Activated T-helper 17 cell treated with anti-CD3 and anti-CD28 coated beads, Interleukin-2, amount 50 U/mL, for 72 hours (primary cell): ENCODE results near the gene PITPNM3. TPM values are rescaled to one million over a fixed set of nuclear protein-coding genes. Genes with fewer than 3 reads are reported as not detected.

Experiments used
- ATAC-seq: fragments of 150-1000 bp; cut with Tn5 transposase; replicated peaks from 2 replicates; pipeline ENCODE4 v1.10.0; 2021; ENCODE audit warnings: mild to moderate bottlenecking, moderate library complexity
- H3K27ac Mint-ChIP-seq: one replicate; pipeline ENCODE4 v1.8.0; 2022; ENCODE audit warnings: mixed read lengths
- H3K27me3 Mint-ChIP-seq: one replicate; pipeline ENCODE4 v1.8.0; 2022; ENCODE audit warnings: mixed read lengths
- H3K36me3 Mint-ChIP-seq: one replicate; pipeline ENCODE4 v1.8.0; 2022; ENCODE audit warnings: low read depth, mild to moderate bottlenecking, mixed read lengths
- H3K4me1 Mint-ChIP-seq: one replicate; pipeline ENCODE4 v1.8.0; 2022; ENCODE audit warnings: mixed read lengths
- H3K4me3 Mint-ChIP-seq: one replicate; pipeline ENCODE4 v1.8.0; 2022; ENCODE audit warnings: mild to moderate bottlenecking, mixed read lengths
- H3K9me3 Mint-ChIP-seq: one replicate; pipeline ENCODE4 v1.8.0; 2022; ENCODE audit warnings: mixed read lengths
- total RNA-seq, 2 donors: library from RNA; stranded (reverse); gene quantifications; one replicate each; pipeline ENCODE4 v1.2.3, GENCODE V29; 2022

Gene PITPNM3
- total RNA-seq, 2 donors from 2014 or later: 0.73 to 1.4 TPM

DNA sequence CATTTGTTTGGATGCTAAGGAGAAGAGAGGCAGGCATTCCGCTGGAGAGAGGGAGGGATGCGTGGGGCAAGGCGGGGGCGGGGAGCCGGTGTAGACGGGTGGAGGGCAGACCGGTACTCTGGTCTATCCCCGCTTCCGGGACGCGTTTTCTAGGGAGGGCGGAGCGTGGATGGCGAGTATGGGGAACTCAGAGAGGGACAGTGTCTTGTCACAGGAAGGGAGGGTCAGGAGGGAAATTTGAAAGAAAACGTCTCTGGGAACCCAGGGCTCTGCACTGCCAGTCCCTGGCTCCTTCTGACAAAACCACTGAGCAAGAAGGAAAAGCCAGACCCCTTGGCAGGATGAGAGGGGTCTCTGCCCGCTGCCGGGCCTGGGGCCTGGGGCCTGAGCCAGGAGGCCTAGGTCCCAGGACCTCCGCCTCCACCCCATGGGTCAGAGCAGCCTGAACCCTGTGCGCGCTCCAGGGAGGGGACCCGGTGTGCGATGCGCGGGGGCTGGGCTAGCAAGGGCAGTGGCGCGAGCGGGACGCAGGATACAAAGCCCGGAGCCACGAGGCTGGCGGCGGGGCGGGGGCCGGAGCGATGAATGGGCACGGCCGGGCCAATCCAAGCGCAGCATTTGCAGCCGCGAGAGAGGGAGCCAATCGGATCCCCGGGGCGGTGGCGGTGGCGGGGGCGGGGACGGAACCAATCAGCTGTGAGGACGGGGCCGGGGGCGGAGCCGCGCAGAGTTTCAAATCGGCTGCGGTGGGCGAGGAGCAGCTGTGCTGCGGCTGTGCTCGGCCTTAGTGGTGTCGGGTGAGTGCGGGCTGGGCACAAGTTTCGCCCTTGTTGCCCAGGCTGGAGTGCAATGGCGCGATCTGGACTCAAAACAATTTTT, 112.4 kb downstream of the PITPNM3 start, which contains the start of gene PIMREG:
PIMREG (plus strand) TSS at position 764 of the 879 bp plus-strand sequence. CDS start 656 bp downstream, outside the sequence.
- H3K27ac Mint-ChIP-seq: peak within 1 kb of the TSS; percentile 82
- H3K36me3 Mint-ChIP-seq: no peaks in the 10 kb centered on the region
- ATAC-seq: peak; percentile 98
- peaks cover 9% of the 10 kb centered on the region for H3K27me3 Mint-ChIP-seq
- H3K9me3 Mint-ChIP-seq: no peaks in the 10 kb centered on the region
- H3K4me1 Mint-ChIP-seq: peaks cover 14% of the 10 kb centered on the region
- H3K4me3 Mint-ChIP-seq: peak within 1 kb of the TSS; percentile 89

DNA sequence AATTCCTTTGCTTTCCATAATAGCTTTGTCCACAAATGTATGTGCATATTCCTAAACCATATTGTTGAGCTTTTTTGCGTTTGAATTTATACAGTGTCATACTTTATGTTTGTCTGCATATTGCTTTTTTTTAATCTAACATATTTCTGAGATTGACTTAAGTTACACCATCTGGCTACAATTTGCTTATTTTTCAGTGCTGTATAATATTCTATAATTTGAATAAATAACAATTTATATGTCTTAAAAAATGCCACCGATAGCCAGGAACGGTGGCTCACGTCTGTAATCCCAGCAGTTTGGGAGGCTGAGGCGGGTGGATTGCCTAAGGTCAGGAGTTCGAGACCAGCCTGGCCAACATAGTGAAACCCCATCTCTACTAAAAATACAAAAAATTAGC, 113.6 kb downstream of the PITPNM3 start:
- ATAC-seq: no peak
- Mint-ChIP-seq H3K27ac (no peak overlapping the region), H3K9me3 (no peaks in the 10 kb centered on the region), H3K36me3 (no peaks in the 10 kb centered on the region), H3K4me3 (peak overlapping the region; percentile 89), H3K27me3 (peaks cover 10% of the 10 kb centered on the region), H3K4me1 (peaks cover 14% of the 10 kb centered on the region)

DNA sequence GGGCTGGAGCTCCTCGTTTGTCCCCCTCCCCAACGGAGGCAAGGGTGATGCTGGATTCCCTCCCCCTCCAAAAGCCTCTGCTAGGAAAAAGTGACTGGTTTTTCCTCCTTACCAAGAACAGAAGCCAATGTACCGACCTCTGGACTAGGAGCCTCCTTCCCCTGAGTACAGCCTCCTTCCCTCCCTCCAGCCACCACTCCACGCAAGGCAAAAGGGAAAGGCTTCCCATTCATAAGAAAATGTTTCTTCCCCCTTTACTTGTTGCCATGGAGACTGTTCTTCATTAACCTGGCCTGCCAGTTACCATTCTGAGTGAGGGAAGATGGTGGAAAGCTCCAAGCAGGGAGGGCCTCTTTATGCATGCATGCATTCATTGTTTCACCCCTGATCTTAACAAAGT, 116.4 kb downstream of the PITPNM3 start:
- no peaks in the 10 kb centered on the region for H3K36me3 Mint-ChIP-seq
- peaks cover 14% of the 10 kb centered on the region for H3K4me1 Mint-ChIP-seq
- no peak overlapping the region for H3K4me3 Mint-ChIP-seq
- peaks cover 25% of the 10 kb centered on the region for H3K27me3 Mint-ChIP-seq
- no peaks in the 10 kb centered on the region for H3K9me3 Mint-ChIP-seq
- ATAC-seq: no peak
- no peak overlapping the region for H3K27ac Mint-ChIP-seq

DNA sequence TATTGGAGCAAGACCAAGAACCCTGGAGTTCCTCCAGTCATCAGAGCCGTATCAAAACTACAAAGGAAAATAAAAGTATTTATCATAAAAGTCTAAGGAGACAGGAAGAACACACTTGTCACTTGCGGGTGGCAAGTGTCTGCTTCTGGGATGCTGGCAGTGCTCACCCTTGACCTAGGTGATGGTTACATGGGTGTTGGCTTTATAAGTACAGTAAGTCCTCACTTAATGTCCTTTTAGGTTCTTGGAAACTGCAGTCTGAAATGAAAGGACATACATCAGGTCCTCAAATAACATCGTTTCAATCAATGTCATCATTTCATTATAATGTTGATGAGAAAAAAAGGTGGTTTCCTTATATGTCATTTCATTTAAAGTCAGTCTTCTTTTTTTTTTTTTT, 118.4 kb downstream of the PITPNM3 start:
- H3K9me3 Mint-ChIP-seq: no peaks in the 10 kb centered on the region
- H3K4me3 Mint-ChIP-seq: no peak overlapping the region
- peaks cover 25% of the 10 kb centered on the region for H3K27me3 Mint-ChIP-seq
- no peak for ATAC-seq
- no peaks in the 10 kb centered on the region for H3K4me1 Mint-ChIP-seq
- no peaks in the 10 kb centered on the region for H3K36me3 Mint-ChIP-seq
- H3K27ac Mint-ChIP-seq: no peak overlapping the region

DNA sequence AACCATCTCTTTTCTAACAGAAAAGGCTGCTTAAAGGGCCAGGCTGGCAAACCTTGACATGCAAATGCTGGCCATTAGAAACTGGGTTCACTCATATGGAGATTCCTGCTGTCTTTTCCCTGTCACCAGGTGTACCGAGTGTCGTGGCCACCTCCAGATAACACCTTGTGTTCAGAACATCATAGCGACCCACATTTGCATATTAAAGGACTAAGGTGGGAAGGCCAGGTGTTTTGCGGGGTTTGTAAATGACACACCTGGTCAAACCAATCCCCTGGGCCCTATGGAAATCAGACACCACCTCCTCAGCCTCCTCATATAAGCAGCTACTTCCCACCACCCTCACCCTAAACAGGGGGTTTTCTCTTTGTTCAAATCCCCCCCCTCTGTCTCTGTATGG, 118.9 kb downstream of the PITPNM3 start:
- peaks cover 25% of the 10 kb centered on the region for H3K27me3 Mint-ChIP-seq
- H3K36me3 Mint-ChIP-seq: no peaks in the 10 kb centered on the region
- H3K4me1 Mint-ChIP-seq: no peaks in the 10 kb centered on the region
- no peak overlapping the region for H3K4me3 Mint-ChIP-seq
- no peak overlapping the region for H3K27ac Mint-ChIP-seq
- ATAC-seq: no peak
- H3K9me3 Mint-ChIP-seq: no peaks in the 10 kb centered on the region

DNA sequence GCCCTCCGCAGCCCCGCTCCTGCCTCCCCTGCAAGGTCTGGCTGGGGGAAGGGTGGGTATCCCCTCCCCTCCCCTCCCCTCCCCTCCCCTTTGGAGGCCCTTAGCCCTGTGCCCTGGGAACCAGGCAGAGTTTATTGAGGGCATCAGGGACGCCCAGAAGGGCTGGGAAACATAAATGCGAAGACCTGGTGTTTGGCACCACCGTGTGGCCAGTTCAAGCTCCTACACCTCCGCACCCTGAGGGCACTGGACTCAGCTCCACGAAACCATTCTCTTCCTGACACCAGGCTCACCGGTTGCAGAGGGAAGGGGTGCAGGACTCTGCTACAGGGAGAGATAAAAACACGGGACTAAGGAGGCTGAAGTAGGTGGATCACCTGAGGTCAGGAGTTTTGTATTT, 120.4 kb downstream of the PITPNM3 start:
- Mint-ChIP-seq H3K36me3 (no peaks in the 10 kb centered on the region), H3K9me3 (peaks cover 6% of the 10 kb centered on the region), H3K4me1 (no peaks in the 10 kb centered on the region), H3K27ac (no peak overlapping the region), H3K4me3 (no peak overlapping the region), H3K27me3 (peaks cover 25% of the 10 kb centered on the region)
- ATAC-seq: peak; percentile 82

DNA sequence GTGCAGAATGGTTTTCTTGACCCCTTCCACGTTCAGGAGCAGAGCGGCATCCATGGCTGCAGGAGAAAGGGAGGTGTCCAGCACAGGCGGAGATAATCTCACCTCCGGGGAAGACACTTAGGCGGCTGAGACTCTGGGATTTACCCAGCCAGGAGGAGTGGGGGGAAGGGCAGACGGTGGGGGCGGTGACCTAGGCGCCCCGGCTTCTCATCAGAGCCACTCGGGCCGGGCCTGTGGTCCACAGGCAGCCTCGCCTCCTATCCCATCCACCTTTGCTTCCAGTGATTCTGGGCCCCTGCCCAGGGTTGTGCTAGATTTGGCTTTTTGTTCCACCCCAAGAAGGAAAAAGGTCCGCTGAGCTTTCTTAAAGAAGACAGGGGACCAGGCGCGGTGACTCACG, 121.3 kb downstream of the PITPNM3 start, which contains the start of gene AIPL1:
AIPL1 (minus strand) TSS at position 71 of the 400 bp plus-strand sequence; CDS start at position 54, 17 bp downstream.
- Mint-ChIP-seq H3K4me3 (no peak within 1 kb of the TSS), H3K36me3 (no peaks in the 10 kb centered on the region), H3K9me3 (peaks cover 6% of the 10 kb centered on the region), H3K27me3 (peaks cover 25% of the 10 kb centered on the region), H3K4me1 (no peaks in the 10 kb centered on the region), H3K27ac (no peak within 1 kb of the TSS)
- no peak for ATAC-seq

DNA sequence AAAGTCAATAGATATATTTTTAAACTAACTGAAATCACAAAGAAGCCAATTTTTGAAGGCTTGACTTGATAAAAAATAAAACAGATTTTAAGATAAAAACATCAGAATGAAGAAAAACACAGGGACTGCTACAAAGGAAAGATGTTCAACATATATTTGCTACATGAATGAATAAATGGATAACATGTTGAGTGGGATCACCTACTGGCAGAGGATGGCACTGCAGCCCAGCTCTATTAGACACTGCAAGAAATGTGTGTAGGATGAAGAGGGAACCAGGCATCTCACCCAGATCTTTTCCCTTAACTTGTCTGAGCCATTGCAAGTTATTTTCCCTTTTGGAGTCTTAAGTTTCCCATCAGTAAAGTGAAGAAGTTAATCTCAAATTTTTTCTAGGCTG, 125.6 kb downstream of the PITPNM3 start:
- Mint-ChIP-seq H3K27me3 (peaks cover 7% of the 10 kb centered on the region), H3K36me3 (no peaks in the 10 kb centered on the region), H3K4me3 (no peak overlapping the region), H3K27ac (no peak overlapping the region), H3K4me1 (peaks cover 9% of the 10 kb centered on the region), H3K9me3 (peaks cover 11% of the 10 kb centered on the region)
- no peak for ATAC-seq

DNA sequence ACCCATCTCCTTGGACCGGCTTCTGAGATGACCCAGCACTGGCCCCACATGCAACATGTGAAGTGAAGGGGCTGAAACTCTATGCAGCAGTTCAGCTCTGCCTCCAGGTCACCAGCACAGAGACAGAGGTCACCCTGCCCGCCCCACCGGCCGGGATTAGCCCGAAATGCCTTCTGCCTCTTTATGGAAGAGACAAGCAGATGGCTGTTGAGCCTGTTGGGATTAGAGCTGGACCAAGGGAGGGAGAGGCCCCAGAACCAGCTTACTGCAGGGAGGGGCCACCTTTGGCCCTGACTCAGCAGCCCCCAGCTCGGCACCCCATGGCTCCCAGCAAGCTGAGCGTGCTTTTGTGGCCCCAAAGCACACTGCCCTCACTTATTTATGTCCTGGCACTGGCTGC, 127.1 kb downstream of the PITPNM3 start:
- H3K4me3 Mint-ChIP-seq: no peak overlapping the region
- peaks cover 11% of the 10 kb centered on the region for H3K9me3 Mint-ChIP-seq
- no peaks in the 10 kb centered on the region for H3K36me3 Mint-ChIP-seq
- ATAC-seq: no peak
- peaks cover 9% of the 10 kb centered on the region for H3K4me1 Mint-ChIP-seq
- no peak overlapping the region for H3K27ac Mint-ChIP-seq
- H3K27me3 Mint-ChIP-seq: peaks cover 7% of the 10 kb centered on the region

DNA sequence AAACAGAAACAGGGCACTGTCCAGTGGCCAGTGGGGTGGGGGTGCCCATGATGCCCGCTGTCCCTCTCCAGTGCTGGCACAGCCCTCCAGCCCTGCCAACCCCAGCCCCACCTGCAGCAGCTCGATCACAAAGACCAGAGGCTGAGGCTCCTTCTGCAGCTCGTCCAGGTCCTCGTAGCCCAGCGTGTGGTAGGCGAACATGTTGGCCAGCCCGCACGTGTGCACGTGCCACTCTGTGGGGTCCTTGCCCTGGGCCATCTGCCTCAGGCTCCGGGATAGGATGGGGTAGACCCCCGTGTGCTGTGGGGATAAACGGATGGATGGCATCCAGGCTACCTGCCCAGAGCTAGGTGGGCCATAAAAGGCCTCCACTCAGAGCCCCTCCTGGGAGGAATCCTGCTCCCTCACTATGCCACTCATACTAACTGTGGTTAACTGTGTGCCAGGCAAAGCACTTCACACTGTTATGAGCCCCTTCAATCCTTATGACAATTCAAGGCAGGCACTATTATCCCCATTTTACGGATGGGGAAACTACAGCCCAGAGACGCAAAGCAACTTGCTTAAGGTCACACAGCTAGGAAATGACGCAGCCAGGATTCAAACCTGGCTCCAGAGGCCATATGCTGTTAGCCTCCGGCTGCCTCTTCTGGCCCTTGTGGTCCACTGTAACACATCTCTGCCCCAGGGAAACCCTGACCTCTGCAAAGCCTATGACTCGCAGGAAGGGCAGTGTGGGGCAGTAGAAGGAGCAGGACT, 128.0 kb downstream of the PITPNM3 start:
- peaks cover 7% of the 10 kb centered on the region for H3K27me3 Mint-ChIP-seq
- no peak overlapping the region for H3K27ac Mint-ChIP-seq
- no peaks in the 10 kb centered on the region for H3K36me3 Mint-ChIP-seq
- ATAC-seq: no peak
- peaks cover 9% of the 10 kb centered on the region for H3K4me1 Mint-ChIP-seq
- H3K9me3 Mint-ChIP-seq: peaks cover 11% of the 10 kb centered on the region
- H3K4me3 Mint-ChIP-seq: peak overlapping the region; percentile 34

DNA sequence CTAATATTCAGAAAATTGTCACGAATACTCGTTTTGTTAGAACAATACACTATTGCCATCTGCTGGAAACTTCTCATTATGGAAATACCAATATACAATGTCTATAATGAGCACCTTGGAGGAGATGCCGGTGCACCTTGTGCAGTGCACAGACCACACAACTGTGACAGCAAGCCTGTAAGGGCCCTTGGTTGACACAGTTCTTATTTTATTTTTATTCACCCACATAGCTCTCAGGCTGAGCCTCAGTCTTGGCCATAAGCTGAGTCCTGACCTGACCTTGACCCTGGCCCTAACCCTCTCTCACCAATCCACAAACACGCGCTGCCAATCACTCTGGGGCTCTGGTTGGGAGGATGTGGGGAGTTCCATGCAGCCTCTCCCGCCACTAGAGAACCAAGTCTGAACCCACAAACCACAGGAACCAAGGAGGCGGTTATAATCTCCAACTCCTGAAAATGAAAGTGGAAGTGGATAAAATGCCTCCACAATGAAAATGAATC, 129.0 kb downstream of the PITPNM3 start:
- peak; percentile 86 for ATAC-seq
- peaks cover 12% of the 10 kb centered on the region for H3K27me3 Mint-ChIP-seq
- H3K36me3 Mint-ChIP-seq: no peaks in the 10 kb centered on the region
- peaks cover 11% of the 10 kb centered on the region for H3K9me3 Mint-ChIP-seq
- peak overlapping the region; percentile 72 for H3K27ac Mint-ChIP-seq
- H3K4me1 Mint-ChIP-seq: peaks cover 9% of the 10 kb centered on the region
- peak overlapping the region; percentile 34 for H3K4me3 Mint-ChIP-seq

DNA sequence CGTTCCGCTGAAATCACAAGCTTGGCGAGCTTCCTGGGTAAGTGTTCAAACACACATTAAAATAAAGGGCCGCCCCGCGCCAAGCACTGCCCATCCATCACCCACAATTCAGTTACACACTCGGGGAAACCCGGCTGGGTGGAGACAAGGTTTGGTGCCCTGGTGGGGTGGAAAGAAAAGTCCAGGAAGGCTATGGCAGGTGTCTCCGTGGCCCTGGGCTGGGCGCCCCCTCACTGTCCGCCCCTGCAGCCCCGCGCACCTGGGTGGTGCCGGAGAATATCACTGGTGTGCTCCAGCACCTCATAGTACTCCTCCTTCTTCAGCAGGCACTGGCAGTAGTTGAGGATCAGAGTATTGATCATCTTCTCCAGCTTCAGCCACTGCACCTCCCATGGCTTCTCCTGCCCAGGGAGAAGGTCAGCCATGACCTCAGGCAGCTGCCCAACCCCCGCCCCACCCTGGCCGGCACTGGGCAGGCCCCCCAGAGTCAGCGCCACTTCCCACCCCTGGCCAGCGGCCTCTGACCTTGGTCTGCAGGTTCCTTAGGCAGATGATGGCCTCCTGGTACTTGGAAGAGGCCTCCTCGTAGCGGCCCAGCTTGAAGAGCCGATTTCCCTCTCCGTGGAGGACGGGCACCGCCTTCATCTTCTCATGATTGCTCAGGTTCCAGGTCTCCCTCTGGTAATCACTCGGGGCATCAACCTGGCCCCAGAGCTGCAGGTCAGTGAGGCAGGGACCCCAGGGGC, 129.8 kb downstream of the PITPNM3 start:
- no peak overlapping the region for H3K27ac Mint-ChIP-seq
- ATAC-seq: no peak
- peaks cover 12% of the 10 kb centered on the region for H3K27me3 Mint-ChIP-seq
- H3K4me3 Mint-ChIP-seq: no peak overlapping the region
- H3K4me1 Mint-ChIP-seq: peaks cover 9% of the 10 kb centered on the region
- no peaks in the 10 kb centered on the region for H3K36me3 Mint-ChIP-seq
- H3K9me3 Mint-ChIP-seq: peaks cover 8% of the 10 kb centered on the region

DNA sequence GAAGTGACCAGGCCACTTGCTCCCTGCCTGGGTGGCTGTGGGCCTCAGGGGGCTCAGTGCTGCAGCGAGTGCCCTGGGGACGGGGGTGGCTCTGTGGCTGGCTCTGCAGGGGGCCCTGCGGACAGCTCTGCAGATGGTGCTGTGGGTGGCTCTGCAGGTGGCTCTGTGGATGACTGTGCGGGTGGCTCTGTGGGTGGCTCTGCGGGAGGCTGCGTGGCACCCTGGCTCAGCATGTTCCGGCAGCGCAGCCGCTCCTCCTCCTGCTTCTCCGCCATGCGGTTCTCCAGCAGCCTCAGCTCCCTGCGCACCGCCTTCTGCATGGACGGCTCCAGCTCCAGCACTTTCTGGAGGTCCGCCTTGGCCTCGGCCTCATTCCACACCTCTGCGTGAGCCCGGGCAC, 130.9 kb downstream of the PITPNM3 start:
- Mint-ChIP-seq H3K9me3 (peaks cover 5% of the 10 kb centered on the region), H3K4me3 (no peak overlapping the region), H3K27ac (no peak overlapping the region), H3K4me1 (peaks cover 9% of the 10 kb centered on the region), H3K27me3 (peaks cover 13% of the 10 kb centered on the region), H3K36me3 (no peaks in the 10 kb centered on the region)
- ATAC-seq: no peak

DNA sequence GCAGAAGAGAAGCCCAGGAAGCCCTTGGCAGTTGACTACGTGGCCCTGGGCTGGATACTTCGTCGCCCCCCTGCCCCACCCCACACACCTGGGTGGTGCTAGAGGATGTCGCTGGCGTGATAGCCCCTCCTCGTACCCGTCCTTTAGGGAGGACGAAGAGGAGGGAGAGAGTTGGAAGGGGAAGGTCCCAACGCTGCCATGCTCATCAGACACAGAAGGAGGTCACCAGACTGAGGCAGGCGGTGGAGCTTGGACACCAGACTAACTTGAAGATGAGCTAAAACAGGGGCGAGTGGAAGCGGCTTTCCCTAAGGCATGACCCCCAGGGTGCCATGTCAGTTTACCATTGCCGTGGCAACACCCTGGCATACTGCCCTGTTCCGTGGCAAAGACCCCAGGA, 132.4 kb downstream of the PITPNM3 start:
- ATAC-seq: no peak
- H3K4me3 Mint-ChIP-seq: no peak overlapping the region
- peaks cover 13% of the 10 kb centered on the region for H3K27me3 Mint-ChIP-seq
- H3K36me3 Mint-ChIP-seq: no peaks in the 10 kb centered on the region
- no peaks in the 10 kb centered on the region for H3K9me3 Mint-ChIP-seq
- no peak overlapping the region for H3K27ac Mint-ChIP-seq
- peaks cover 9% of the 10 kb centered on the region for H3K4me1 Mint-ChIP-seq
